ENCODE results near the gene TNNC1. TPM values are rescaled to one million over a fixed set of nuclear protein-coding genes. Genes with fewer than 3 reads are reported as not detected.

TNNC1 gene
- total RNA-seq, 1 experiment from 2014 or later, result not detected

- H2AFZ ChIP-seq (ENCODE audit: low read length), result no peak overlapping the region
Measured at GRCh38 chr3:52443791-52444687, 9.8 kb downstream of the TNNC1 start.

GRCh38 chr3:52443268-52443610 is 10.6 kb downstream of the TNNC1 start:
- no peak overlapping the region for H3K27ac ChIP-seq (ENCODE audit: low read length)
- H4K20me1 ChIP-seq (ENCODE audit: insufficient read depth, low read depth, low read length), result no peaks in the 10 kb centered on the region
- no peaks in the 10 kb centered on the region for H3K27me3 ChIP-seq (ENCODE audit: low read length)
- no peaks in the 10 kb centered on the region for H3K36me3 ChIP-seq (ENCODE audit: insufficient read depth, low read length)
- no peak overlapping the region for H2AFZ ChIP-seq (ENCODE audit: low read length)
- no peak overlapping the region for H3K4me3 ChIP-seq (ENCODE audit: low read length)
- H3K9me3 ChIP-seq (ENCODE audit: low read length), result no peaks in the 10 kb centered on the region
- H3K79me2 ChIP-seq (ENCODE audit: low read length), result no peaks in the 10 kb centered on the region
- H3K9ac ChIP-seq (ENCODE audit: low read length), result no peak overlapping the region
- H3K4me2 ChIP-seq (ENCODE audit: low read depth, low read length, poor library complexity, severe bottlenecking), result no peak overlapping the region
- no peak for DNase-seq
- H3K4me1 ChIP-seq (ENCODE audit: low read length), result peaks cover 6% of the 10 kb centered on the region; the same call in 1 of the 2 replicates
- no peaks in the 10 kb centered on the region for H3K9me2 ChIP-seq (replicated peaks; ENCODE audit: insufficient read depth, low read length)

More at GRCh38 chr3:52443791-52444687, 9.8 kb downstream of the TNNC1 start:
- Histone ChIP-seq H3K9me2 (replicated peaks; ENCODE audit: insufficient read depth, low read length) (no peaks in the 10 kb centered on the region), H3K9ac (ENCODE audit: low read length) (no peak overlapping the region), H3K36me3 (ENCODE audit: insufficient read depth, low read length) (no peaks in the 10 kb centered on the region), H3K4me2 (ENCODE audit: low read depth, low read length, poor library complexity, severe bottlenecking) (peak overlapping the region; percentile 46), H3K4me1 (ENCODE audit: low read length) (peaks cover 6% of the 10 kb centered on the region; the same call in 1 of the 2 replicates), H4K20me1 (ENCODE audit: insufficient read depth, low read depth, low read length) (no peaks in the 10 kb centered on the region), H3K79me2 (ENCODE audit: low read length) (no peaks in the 10 kb centered on the region), H3K27ac (ENCODE audit: low read length) (no peak overlapping the region), H3K4me3 (ENCODE audit: low read length) (no peak overlapping the region), H3K9me3 (ENCODE audit: low read length) (no peaks in the 10 kb centered on the region), H3K27me3 (ENCODE audit: low read length) (no peaks in the 10 kb centered on the region)
- no peak for DNase-seq

DNA sequence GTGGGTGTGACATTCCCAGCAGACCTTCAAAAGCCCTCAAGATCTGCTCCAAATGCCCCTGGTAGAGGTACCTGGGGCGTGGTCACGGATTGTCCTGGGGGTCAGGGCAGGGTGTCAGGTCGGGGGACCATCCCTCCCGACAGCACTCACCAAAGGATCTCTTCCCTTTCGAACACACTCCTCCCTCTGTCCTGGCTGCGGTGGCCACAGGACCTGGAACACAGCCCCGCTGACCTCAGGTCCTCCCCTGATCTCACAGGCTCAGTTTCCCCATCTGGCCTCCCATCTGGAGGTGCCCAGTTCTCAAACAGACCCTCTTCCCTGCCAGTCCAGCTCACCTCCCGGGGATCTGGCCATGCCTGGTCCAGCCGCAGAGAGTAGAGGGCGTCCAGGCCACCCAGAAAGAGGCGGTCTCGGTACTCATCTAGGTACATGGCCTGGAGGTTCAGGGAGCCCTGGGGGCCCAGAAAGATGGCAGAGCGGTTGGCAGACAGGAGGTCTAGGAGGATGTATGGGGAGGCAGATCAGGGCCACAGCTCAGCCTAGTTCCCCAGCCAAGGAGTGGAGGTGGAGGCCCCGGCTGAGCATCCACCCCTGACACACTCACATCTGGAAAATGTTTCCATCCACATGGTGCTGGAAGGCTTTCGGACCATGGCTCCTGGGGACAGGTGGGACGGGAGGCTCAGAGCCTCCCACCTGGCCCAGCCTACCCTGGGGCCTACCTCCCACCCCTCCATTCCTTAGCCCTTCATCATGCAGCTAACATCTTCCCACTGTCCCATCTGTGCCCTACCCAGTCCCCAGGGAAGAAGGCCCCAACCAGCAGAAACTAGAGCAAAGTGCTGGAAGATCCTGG is 11.2 kb downstream of the TNNC1 start:
- no peaks in the 10 kb centered on the region for H3K9me2 ChIP-seq (replicated peaks; ENCODE audit: insufficient read depth, low read length)
- H3K9ac ChIP-seq (ENCODE audit: low read length), result no peak overlapping the region

GRCh38 chr3:52441772-52442332 is 12.0 kb downstream of the TNNC1 start:
- no peaks in the 10 kb centered on the region for H3K79me2 ChIP-seq (ENCODE audit: low read length)
- H4K20me1 ChIP-seq (ENCODE audit: insufficient read depth, low read depth, low read length), result no peaks in the 10 kb centered on the region
- H3K36me3 ChIP-seq (ENCODE audit: insufficient read depth, low read length), result no peaks in the 10 kb centered on the region
- no peaks in the 10 kb centered on the region for H3K9me2 ChIP-seq (replicated peaks; ENCODE audit: insufficient read depth, low read length)
- no peak overlapping the region for H3K27ac ChIP-seq (ENCODE audit: low read length)
- peaks cover 6% of the 10 kb centered on the region; the same call in 1 of the 2 replicates for H3K4me1 ChIP-seq (ENCODE audit: low read length)
- H3K9ac ChIP-seq (ENCODE audit: low read length), result no peak overlapping the region
- H2AFZ ChIP-seq (ENCODE audit: low read length), result no peak overlapping the region
- H3K4me2 ChIP-seq (ENCODE audit: low read depth, low read length, poor library complexity, severe bottlenecking), result no peak overlapping the region
- H3K27me3 ChIP-seq (ENCODE audit: low read length), result no peaks in the 10 kb centered on the region
- DNase-seq, result no peak
- no peak overlapping the region for H3K4me3 ChIP-seq (ENCODE audit: low read length)
- H3K9me3 ChIP-seq (ENCODE audit: low read length), result no peaks in the 10 kb centered on the region

More for the DNA sequence above, 11.2 kb downstream of the TNNC1 start:
- no peaks in the 10 kb centered on the region for H3K9me3 ChIP-seq (ENCODE audit: low read length)
- H3K27ac ChIP-seq (ENCODE audit: low read length), result no peak overlapping the region
- H2AFZ ChIP-seq (ENCODE audit: low read length), result no peak overlapping the region
- no peaks in the 10 kb centered on the region for H3K79me2 ChIP-seq (ENCODE audit: low read length)
- H3K4me3 ChIP-seq (ENCODE audit: low read length), result no peak overlapping the region
- no peaks in the 10 kb centered on the region for H4K20me1 ChIP-seq (ENCODE audit: insufficient read depth, low read depth, low read length)
- H3K36me3 ChIP-seq (ENCODE audit: insufficient read depth, low read length), result no peaks in the 10 kb centered on the region
- no peaks in the 10 kb centered on the region for H3K27me3 ChIP-seq (ENCODE audit: low read length)
- no peak overlapping the region for H3K4me2 ChIP-seq (ENCODE audit: low read depth, low read length, poor library complexity, severe bottlenecking)
- no peak for DNase-seq
- peaks cover 6% of the 10 kb centered on the region; the same call in 1 of the 2 replicates for H3K4me1 ChIP-seq (ENCODE audit: low read length)

- Histone ChIP-seq H3K4me2 (ENCODE audit: low read depth, low read length, poor library complexity, severe bottlenecking) (no peak overlapping the region), H3K9me3 (ENCODE audit: low read length) (no peaks in the 10 kb centered on the region), H3K27me3 (ENCODE audit: low read length) (no peaks in the 10 kb centered on the region), H3K27ac (ENCODE audit: low read length) (no peak overlapping the region), H3K4me3 (ENCODE audit: low read length) (no peak overlapping the region), H3K79me2 (ENCODE audit: low read length) (no peaks in the 10 kb centered on the region), H3K9me2 (replicated peaks; ENCODE audit: insufficient read depth, low read length) (no peaks in the 10 kb centered on the region), H2AFZ (ENCODE audit: low read length) (no peak overlapping the region), H3K9ac (ENCODE audit: low read length) (no peak overlapping the region), H3K4me1 (ENCODE audit: low read length) (peaks cover 6% of the 10 kb centered on the region; the same call in 1 of the 2 replicates), H3K36me3 (ENCODE audit: insufficient read depth, low read length) (no peaks in the 10 kb centered on the region), H4K20me1 (ENCODE audit: insufficient read depth, low read depth, low read length) (no peaks in the 10 kb centered on the region)
- DNase-seq, result no peak
Measured at GRCh38 chr3:52441091-52441771, 12.6 kb downstream of the TNNC1 start.

GRCh38 chr3:52440671-52441070 is 13.2 kb downstream of the TNNC1 start:
- H3K36me3 ChIP-seq (ENCODE audit: insufficient read depth, low read length), result no peaks in the 10 kb centered on the region
- H3K9me3 ChIP-seq (ENCODE audit: low read length), result no peaks in the 10 kb centered on the region
- H3K27ac ChIP-seq (ENCODE audit: low read length), result no peak overlapping the region
- H4K20me1 ChIP-seq (ENCODE audit: insufficient read depth, low read depth, low read length), result no peaks in the 10 kb centered on the region
- H3K9ac ChIP-seq (ENCODE audit: low read length), result no peak overlapping the region
- no peaks in the 10 kb centered on the region for H3K79me2 ChIP-seq (ENCODE audit: low read length)
- no peak overlapping the region for H2AFZ ChIP-seq (ENCODE audit: low read length)
- no peak overlapping the region for H3K4me3 ChIP-seq (ENCODE audit: low read length)
- H3K9me2 ChIP-seq (replicated peaks; ENCODE audit: insufficient read depth, low read length), result no peaks in the 10 kb centered on the region
- no peaks in the 10 kb centered on the region for H3K27me3 ChIP-seq (ENCODE audit: low read length)
- DNase-seq, result no peak
- peaks cover 6% of the 10 kb centered on the region; the same call in 1 of the 2 replicates for H3K4me1 ChIP-seq (ENCODE audit: low read length)
- H3K4me2 ChIP-seq (ENCODE audit: low read depth, low read length, poor library complexity, severe bottlenecking), result no peak overlapping the region

- Histone ChIP-seq H3K4me3 (ENCODE audit: low read length) (no peak overlapping the region), H3K9me3 (ENCODE audit: low read length) (no peaks in the 10 kb centered on the region), H3K9me2 (replicated peaks; ENCODE audit: insufficient read depth, low read length) (no peaks in the 10 kb centered on the region)
Measured at GRCh38 chr3:52440249-52440551, 13.6 kb downstream of the TNNC1 start.

More at GRCh38 chr3:52440249-52440551, 13.6 kb downstream of the TNNC1 start:
- no peaks in the 10 kb centered on the region for H3K36me3 ChIP-seq (ENCODE audit: insufficient read depth, low read length)
- H3K9ac ChIP-seq (ENCODE audit: low read length), result no peak overlapping the region
- no peaks in the 10 kb centered on the region for H3K79me2 ChIP-seq (ENCODE audit: low read length)
- H3K27me3 ChIP-seq (ENCODE audit: low read length), result no peaks in the 10 kb centered on the region
- H3K4me2 ChIP-seq (ENCODE audit: low read depth, low read length, poor library complexity, severe bottlenecking), result no peak overlapping the region
- H2AFZ ChIP-seq (ENCODE audit: low read length), result no peak overlapping the region
- no peak overlapping the region for H3K27ac ChIP-seq (ENCODE audit: low read length)
- H3K4me1 ChIP-seq (ENCODE audit: low read length), result peaks cover 6% of the 10 kb centered on the region; the same call in 1 of the 2 replicates
- DNase-seq, result no peak
- no peaks in the 10 kb centered on the region for H4K20me1 ChIP-seq (ENCODE audit: insufficient read depth, low read depth, low read length)

Measured in Karpas-422 (cell line).